Parathyroid adenoma (tissue), 2 donors: ENCODE data around the gene HCAR1.
A peak's percentile ranks its signal among the peaks of the same experiment; 100 is the strongest.

Experiments used
- H2AFZ ChIP-seq: fragments of 300-600 bp; sonication (generic); one replicate; pipeline ENCODE4 v1.7.0; 2017; ENCODE audit warnings: antibody characterized with exemption, mild to moderate bottlenecking
- H3K27ac ChIP-seq: fragments of 300-600 bp; sonication (generic); one replicate; pipeline ENCODE4 v1.7.0; 2017
- H3K27me3 ChIP-seq: fragments of 300-600 bp; sonication (generic); one replicate; pipeline ENCODE4 v1.7.0; 2017; ENCODE audit warnings: low read length; ENCODE audit not compliant: control insufficient read depth, insufficient read depth
- H3K36me3 ChIP-seq: fragments of 300-600 bp; sonication (generic); one replicate; pipeline ENCODE4 v1.7.0; 2017; ENCODE audit warnings: low read length; ENCODE audit not compliant: control insufficient read depth, insufficient read depth
- H3K4me1 ChIP-seq: fragments of 300-600 bp; sonication (generic); one replicate; pipeline ENCODE4 v1.7.0; 2017; ENCODE audit warnings: control low read depth
- H3K4me2 ChIP-seq: fragments of 300-600 bp; sonication (generic); one replicate; pipeline ENCODE4 v1.7.0; 2017; ENCODE audit warnings: low read length
- H3K4me3 ChIP-seq: fragments of 300-600 bp; sonication (generic); one replicate; pipeline ENCODE4 v1.7.0; 2017; ENCODE audit warnings: low read depth, low read length
- H3K79me2 ChIP-seq: fragments of 300-600 bp; sonication (generic); one replicate; pipeline ENCODE4 v1.7.0; 2017; ENCODE audit warnings: control low read depth
- H3K9ac ChIP-seq: fragments of 300-600 bp; sonication (generic); one replicate; pipeline ENCODE4 v1.7.0; 2017; ENCODE audit warnings: mild to moderate bottlenecking
- H3K9me3 ChIP-seq: fragments of 300-600 bp; sonication (generic); one replicate; pipeline ENCODE4 v1.7.0; 2017; ENCODE audit warnings: low read length; ENCODE audit not compliant: control insufficient read depth
- CTCF ChIP-seq: fragments of 300-600 bp; sonication (generic); IDR thresholded peaks from one replicate; pipeline ENCODE4 v1.7.0; 2017; ENCODE audit warnings: antibody characterized with exemption, mild to moderate bottlenecking
- donor health status: primary hyperparathyroidism.

HCAR1 gene

GRCh38 chr12:122729583-122730214, 945 bp downstream of the HCAR1 start:
- Histone ChIP-seq H3K79me2 (peaks cover 21% of the 10 kb centered on the region), H3K4me3 (peak overlapping the region; percentile 98), H3K9me3 (no peaks in the 10 kb centered on the region), H2AFZ (peak overlapping the region; percentile 90), H3K9ac (peak overlapping the region; percentile 74), H3K36me3 (no peaks in the 10 kb centered on the region), H3K4me2 (peak overlapping the region; percentile 80), H3K4me1 (peaks cover 50% of the 10 kb centered on the region), H3K27me3 (no peaks in the 10 kb centered on the region), H3K27ac (peak overlapping the region; percentile 99)
- no peak for TF ChIP-seq CTCF

DNA sequence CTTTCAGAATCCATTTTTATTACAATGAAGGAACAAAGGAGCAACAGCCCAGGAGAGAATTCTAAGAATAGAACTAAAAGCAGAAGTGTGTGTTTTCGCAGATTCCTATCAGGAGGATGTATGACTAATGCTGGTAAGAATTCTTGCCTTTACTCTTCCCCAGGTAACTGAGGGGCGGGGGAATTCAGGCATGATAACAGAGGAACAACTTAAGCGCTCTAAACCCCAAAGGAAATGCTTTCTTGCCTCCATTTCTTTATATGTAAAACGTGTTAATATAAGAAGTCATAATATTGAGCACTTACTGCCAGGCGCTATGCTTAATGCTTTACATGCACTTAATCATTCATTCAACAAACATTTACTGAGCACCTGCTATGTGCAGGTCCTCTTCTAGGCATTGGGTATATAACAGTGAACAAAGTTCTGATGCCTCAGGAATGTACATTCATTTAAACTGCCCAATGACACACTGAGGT, 4.5 kb downstream of the HCAR1 start:
- H3K36me3 ChIP-seq = no peaks in the 10 kb centered on the region
- peaks cover 40% of the 10 kb centered on the region for H3K4me1 ChIP-seq
- H3K9ac ChIP-seq = no peak overlapping the region
- no peaks in the 10 kb centered on the region for H3K9me3 ChIP-seq
- H2AFZ ChIP-seq = peak overlapping the region; percentile 46
- H3K4me2 ChIP-seq = peak overlapping the region; percentile 76
- peak overlapping the region; percentile 99 for H3K27ac ChIP-seq
- H3K79me2 ChIP-seq = peaks cover 27% of the 10 kb centered on the region
- peak overlapping the region; percentile 58 for H3K4me3 ChIP-seq
- TF ChIP-seq CTCF = peak; percentile 3
- H3K27me3 ChIP-seq = no peaks in the 10 kb centered on the region

DNA sequence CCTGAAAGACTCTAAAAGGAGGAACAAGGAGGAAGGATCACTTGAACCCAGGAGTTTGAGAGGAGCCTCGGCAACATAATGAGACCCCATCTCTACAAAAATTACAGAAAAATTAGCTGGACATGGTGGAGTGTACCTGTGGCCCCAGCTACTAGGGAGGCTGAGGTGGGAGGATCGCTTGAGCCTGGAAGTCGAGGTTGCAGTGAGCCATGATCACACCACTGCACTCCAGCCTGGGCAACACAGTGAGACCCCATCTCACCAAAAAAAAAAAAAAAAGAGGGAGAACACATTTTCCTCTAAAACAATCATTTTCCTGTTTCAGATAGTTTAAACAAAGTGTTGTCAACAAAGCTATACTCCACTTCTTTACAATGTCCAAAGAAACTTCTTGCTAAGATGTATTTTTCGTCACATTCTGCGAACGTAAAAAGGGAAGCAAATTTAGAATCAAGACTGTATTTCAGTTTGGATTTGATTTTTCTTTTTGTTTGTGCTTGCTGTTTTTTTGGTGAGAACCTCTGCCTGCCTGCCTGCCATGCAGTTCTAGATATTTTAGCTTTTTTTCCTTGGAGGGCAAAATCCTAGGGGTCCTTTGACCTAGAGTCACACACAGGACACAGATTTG, 5.1 kb downstream of the HCAR1 start:
- no peaks in the 10 kb centered on the region for H3K27me3 ChIP-seq

DNA sequence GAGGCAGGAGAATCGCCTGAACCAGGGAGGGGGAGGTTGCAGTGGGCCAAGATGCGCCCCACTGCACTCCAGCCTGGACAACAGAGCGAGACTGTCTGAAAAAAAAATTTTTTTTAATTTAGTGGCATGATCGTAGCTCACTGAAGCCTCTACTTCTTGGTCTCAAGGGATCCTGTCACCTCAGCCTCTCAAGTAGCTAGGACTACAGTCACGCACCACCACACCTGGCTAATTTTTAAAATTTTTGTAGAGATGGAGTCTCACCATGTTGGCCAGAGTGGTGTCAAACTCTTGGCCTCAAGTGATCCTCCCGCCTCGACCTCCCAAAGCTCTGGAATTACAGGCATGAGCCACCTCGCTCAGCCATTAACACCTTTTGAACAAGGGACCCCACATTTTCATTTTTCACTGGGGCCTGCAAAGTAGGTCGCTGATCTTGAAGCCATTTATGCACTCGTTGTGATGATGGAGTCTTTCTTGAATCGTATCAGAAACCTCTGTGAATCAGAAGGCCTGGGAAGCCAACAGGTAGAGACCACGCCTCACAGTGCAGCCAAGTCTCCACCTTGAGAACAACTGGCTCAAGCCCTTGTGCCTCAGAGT, 5.9 kb downstream of the HCAR1 start:
- Histone ChIP-seq H3K4me2 (peak overlapping the region; percentile 76), H3K27me3 (no peaks in the 10 kb centered on the region), H3K27ac (peak overlapping the region; percentile 99), H3K4me3 (no peak overlapping the region), H3K4me1 (peaks cover 37% of the 10 kb centered on the region), H3K36me3 (no peaks in the 10 kb centered on the region), H3K9ac (no peak overlapping the region), H2AFZ (no peak overlapping the region), H3K9me3 (no peaks in the 10 kb centered on the region), H3K79me2 (peaks cover 27% of the 10 kb centered on the region)
- no peak for TF ChIP-seq CTCF

More for the DNA sequence above, 5.1 kb downstream of the HCAR1 start:
- peaks cover 37% of the 10 kb centered on the region for H3K4me1 ChIP-seq
- H2AFZ ChIP-seq = peak overlapping the region; percentile 46
- H3K27ac ChIP-seq = peak overlapping the region; percentile 99
- no peaks in the 10 kb centered on the region for H3K36me3 ChIP-seq
- peak overlapping the region; percentile 58 for H3K4me3 ChIP-seq
- peak overlapping the region; percentile 76 for H3K4me2 ChIP-seq
- H3K79me2 ChIP-seq = peaks cover 27% of the 10 kb centered on the region
- H3K9ac ChIP-seq = no peak overlapping the region
- no peaks in the 10 kb centered on the region for H3K9me3 ChIP-seq
- TF ChIP-seq CTCF = no peak
